Measurements from ENCODE around the gene HSFX3.
"Not testable (repeated sequence)": the region's sequence is repeated elsewhere in the genome, so short reads cannot be mapped to it uniquely, and the experiment has no call there.

HSFX3 gene

GRCh38 chrX:149549701-149550100 lies at the start of gene HSFX3:
HSFX3 (minus strand) TSS chrX:149549924; CDS start chrX:149549852, 72 bp downstream.
- DNase-seq: not testable (repeated sequence)

GRCh38 chrX:149598603-149599002 lies 48.9 kb upstream of the HSFX3 start:
- DNase-seq: not testable (repeated sequence)

GRCh38 chrX:149595943-149596342 lies 46.2 kb upstream of the HSFX3 start:
- DNase-seq: not testable (repeated sequence)

- not testable (repeated sequence) for DNase-seq
These were observed 45.5 kb upstream of the HSFX3 start, which contains the start of gene HSFX2 for GRCh38 chrX:149595214-149595613. HSFX2 (minus strand) TSS chrX:149595314; CDS start chrX:149594700, 614 bp downstream.

- DNase-seq: not testable (repeated sequence)
These were observed 41.3 kb upstream of the HSFX3 start for GRCh38 chrX:149590993-149591392.

GRCh38 chrX:149587359-149587758 lies 37.6 kb upstream of the HSFX3 start, which contains the start of gene MAGEA9B:
MAGEA9B (minus strand) TSS chrX:149587459; CDS start chrX:149583179, 4,280 bp downstream.
- not testable (repeated sequence) for DNase-seq

GRCh38 chrX:149585631-149586030 lies 35.9 kb upstream of the HSFX3 start:
- DNase-seq: not testable (repeated sequence)

- DNase-seq: not testable (repeated sequence)
These were observed 23.7 kb upstream of the HSFX3 start for GRCh38 chrX:149573456-149573855.

- DNase-seq: no peak
These were observed 23.0 kb upstream of the HSFX3 start for GRCh38 chrX:149572743-149573142.

GRCh38 chrX:149571770-149572169 lies 22.0 kb upstream of the HSFX3 start:
- DNase-seq: no peak

GRCh38 chrX:149570668-149571067 lies 20.9 kb upstream of the HSFX3 start:
- no peak for DNase-seq

GRCh38 chrX:149569770-149570169 lies 20.0 kb upstream of the HSFX3 start:
- DNase-seq: no peak

GRCh38 chrX:149568701-149569296 lies 19.1 kb upstream of the HSFX3 start:
- DNase-seq: no peak

- DNase-seq: no peak
These were observed 18.1 kb upstream of the HSFX3 start for GRCh38 chrX:149567621-149568417.

- no peak for DNase-seq
These were observed 13.6 kb upstream of the HSFX3 start for GRCh38 chrX:149563359-149563758.

GRCh38 chrX:149555251-149555650 lies 5.5 kb upstream of the HSFX3 start:
- DNase-seq: not testable (repeated sequence)

- DNase-seq: not testable (repeated sequence)
These were observed 2.2 kb upstream of the HSFX3 start for GRCh38 chrX:149551939-149552248.

- not testable (repeated sequence) for DNase-seq
These were observed 1.7 kb upstream of the HSFX3 start for GRCh38 chrX:149551245-149551938.

GRCh38 chrX:149550454-149550853 lies 730 bp upstream of the HSFX3 start:
- DNase-seq: not testable (repeated sequence)

- DNase-seq: not testable (repeated sequence)
These were observed 1.9 kb downstream of the HSFX3 start for GRCh38 chrX:149547782-149548181.

- not testable (repeated sequence) for DNase-seq
These were observed 2.8 kb downstream of the HSFX3 start for GRCh38 chrX:149546962-149547361.

- DNase-seq: not testable (repeated sequence)
These were observed 3.9 kb downstream of the HSFX3 start for GRCh38 chrX:149545545-149546543.
